MCF 10A (cell line): Measurements from ENCODE around the gene ANKFY1. TPM values are rescaled to one million over a fixed set of nuclear protein-coding genes. Genes with fewer than 3 reads are reported as not detected.
A peak's percentile ranks its signal among the peaks of the same experiment; 100 is the strongest.

ENCODE experiments used
- BruUV-seq: library from RNA; stranded (reverse); fragments of 400-500 nt; replicated peaks from 2 replicates; lab custom pipeline; 2021; lab: Mats Ljungman, UMichigan
- CTCF ChIA-PET: fragments of 300-600 bp; sonication (Branson Sonifier 250); formaldehyde crosslinking; extraction: SDS; loops from one replicate; lab custom pipeline; 2021; ENCODE audit warnings: antibody characterized with exemption, inconsistent platforms; lab: Yijun Ruan, JAX
- POLR2A ChIA-PET: fragments of 300-600, 350-650 bp; sonication (Branson Sonifier 250); formaldehyde crosslinking; extraction: SDS; loops from one replicate; lab custom pipeline; 2020; ENCODE audit warnings: antibody characterized with exemption, inconsistent platforms; lab: Yijun Ruan, JAX
- DNase-seq: peaks from one replicate; pipeline ENCODE4 v3.0.0-alpha.2; 2018; ENCODE audit not compliant: unreplicated experiment
- H3K27ac Mint-ChIP-seq: one replicate; pipeline ENCODE4 v1.8.0; 2022; ENCODE audit warnings: mild to moderate bottlenecking, low read depth, mixed read lengths; ENCODE audit not compliant: unreplicated experiment
- H3K27me3 Mint-ChIP-seq: one replicate; pipeline ENCODE4 v1.8.0; 2022; ENCODE audit warnings: mixed read lengths; ENCODE audit not compliant: insufficient read depth, unreplicated experiment
- H3K36me3 Mint-ChIP-seq: one replicate; pipeline ENCODE4 v1.8.0; 2022; ENCODE audit warnings: mild to moderate bottlenecking, moderate library complexity, mixed read lengths; ENCODE audit not compliant: insufficient read depth, unreplicated experiment
- H3K4me1 Mint-ChIP-seq: one replicate; pipeline ENCODE4 v1.8.0; 2022; ENCODE audit warnings: mixed read lengths; ENCODE audit not compliant: insufficient read depth, unreplicated experiment
- H3K4me3 Mint-ChIP-seq: one replicate; pipeline ENCODE4 v1.8.0; 2022; ENCODE audit warnings: mild to moderate bottlenecking, moderate library complexity, mixed read lengths; ENCODE audit not compliant: unreplicated experiment
- H3K9me3 Mint-ChIP-seq: one replicate; pipeline ENCODE4 v1.8.0; 2022; ENCODE audit warnings: mixed read lengths; ENCODE audit not compliant: unreplicated experiment
- intact Hi-C: fragments of 100-400 bp; cut with micrococcal nuclease; formaldehyde crosslinking; loops from 2 replicates; pipeline ENCODE4 v1.14.1; 2022
- total RNA-seq: library from RNA; stranded (reverse); gene quantifications from 2 replicates; pipeline ENCODE4 v1.2.3, GENCODE V29; 2022
- TF ChIP-seq, protein P1 (sequence below): fragments of 200-600 bp; IDR thresholded peaks from one replicate; pipeline ENCODE4 v1.8.0; 2022; ENCODE audit warnings: antibody characterized with exemption, mild to moderate bottlenecking; ENCODE audit not compliant: unreplicated experiment

The ANKFY1 gene
- total RNA-seq, 1 experiment from 2014 or later: 34.9 TPM

DNA sequence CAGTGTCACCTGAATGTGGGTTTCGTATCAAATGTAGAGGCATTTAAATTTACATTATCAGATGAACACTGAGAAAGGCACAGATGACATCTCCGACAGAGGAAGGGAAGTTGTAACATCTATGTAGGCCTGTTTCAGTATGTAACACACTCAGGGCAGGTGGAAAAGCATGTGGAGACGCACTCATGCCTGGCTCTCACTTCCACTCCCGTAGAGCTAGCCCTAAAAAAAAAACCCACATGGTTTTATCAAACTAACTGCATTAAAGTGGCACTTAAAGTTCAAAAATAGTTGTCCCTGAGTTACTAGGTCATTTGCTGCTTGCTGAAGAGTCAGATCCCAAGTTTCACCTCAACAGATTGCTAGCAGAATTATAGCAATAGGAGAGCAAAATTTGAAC lies 6.1 kb upstream of the ANKFY1 start:
- Mint-ChIP-seq H3K27ac (no peak overlapping the region), H3K4me3 (no peak overlapping the region), H3K36me3 (peaks cover 62% of the 10 kb centered on the region), H3K27me3 (no peaks in the 10 kb centered on the region), H3K4me1 (no peaks in the 10 kb centered on the region), H3K9me3 (no peaks in the 10 kb centered on the region)
- TF ChIP-seq, protein P1, sequence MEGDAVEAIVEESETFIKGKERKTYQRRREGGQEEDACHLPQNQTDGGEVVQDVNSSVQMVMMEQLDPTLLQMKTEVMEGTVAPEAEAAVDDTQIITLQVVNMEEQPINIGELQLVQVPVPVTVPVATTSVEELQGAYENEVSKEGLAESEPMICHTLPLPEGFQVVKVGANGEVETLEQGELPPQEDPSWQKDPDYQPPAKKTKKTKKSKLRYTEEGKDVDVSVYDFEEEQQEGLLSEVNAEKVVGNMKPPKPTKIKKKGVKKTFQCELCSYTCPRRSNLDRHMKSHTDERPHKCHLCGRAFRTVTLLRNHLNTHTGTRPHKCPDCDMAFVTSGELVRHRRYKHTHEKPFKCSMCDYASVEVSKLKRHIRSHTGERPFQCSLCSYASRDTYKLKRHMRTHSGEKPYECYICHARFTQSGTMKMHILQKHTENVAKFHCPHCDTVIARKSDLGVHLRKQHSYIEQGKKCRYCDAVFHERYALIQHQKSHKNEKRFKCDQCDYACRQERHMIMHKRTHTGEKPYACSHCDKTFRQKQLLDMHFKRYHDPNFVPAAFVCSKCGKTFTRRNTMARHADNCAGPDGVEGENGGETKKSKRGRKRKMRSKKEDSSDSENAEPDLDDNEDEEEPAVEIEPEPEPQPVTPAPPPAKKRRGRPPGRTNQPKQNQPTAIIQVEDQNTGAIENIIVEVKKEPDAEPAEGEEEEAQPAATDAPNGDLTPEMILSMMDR: no peak
- DNase-seq: no peak
- intact Hi-C loops: loop anchor here (10.0 kb wide), 1 partner anchor 95 kb away; the partner anchor contains the start of gene UBE2G1
- ChIA-PET POLR2A (no interaction called here), CTCF (no interaction called here)
- BruUV-seq: no TSS peak

DNA sequence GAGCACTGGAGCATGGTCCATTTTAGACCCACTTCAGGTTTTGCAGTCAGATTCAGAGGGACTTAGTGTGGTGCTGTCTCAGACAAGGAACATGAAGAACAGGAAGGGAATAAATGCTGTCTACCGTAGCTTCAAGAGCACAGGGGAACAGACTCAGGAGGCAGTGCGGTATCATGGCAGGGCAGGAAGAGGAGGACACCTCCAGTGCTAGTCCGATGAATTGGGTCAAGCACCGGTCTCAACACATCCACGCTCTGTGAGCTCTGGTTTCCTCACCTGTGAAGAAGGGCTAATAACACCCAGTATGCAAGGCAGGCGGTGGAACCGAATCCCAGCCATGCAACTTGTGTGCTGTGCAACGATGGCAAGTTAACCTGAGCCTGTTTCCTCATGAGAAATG lies 3.6 kb upstream of the ANKFY1 start:
- intact Hi-C loops: loop anchor here (10.0 kb wide), 1 partner anchor 97 kb away; the partner anchor contains the start of gene UBE2G1
- H3K9me3 Mint-ChIP-seq: no peaks in the 10 kb centered on the region
- ChIA-PET CTCF (interaction anchor here (0.9 to 1.7 kb wide), 3 partner anchors 14 to 49 kb away, joined by 3 to 4 read pairs (median 4); no protein-coding TSS in a partner anchor), POLR2A (interaction anchor here (0.5 to 0.7 kb wide), 2 partner anchors 52 to 1344 kb away, joined by 4 read pairs; no protein-coding TSS in a partner anchor)
- TF ChIP-seq, protein P1: no peak
- no peak overlapping the region for H3K4me3 Mint-ChIP-seq
- peaks cover 52% of the 10 kb centered on the region for H3K36me3 Mint-ChIP-seq
- no peak for DNase-seq
- no peaks in the 10 kb centered on the region for H3K27me3 Mint-ChIP-seq
- H3K4me1 Mint-ChIP-seq: peaks cover 15% of the 10 kb centered on the region
- no TSS peak for BruUV-seq
- no peak overlapping the region for H3K27ac Mint-ChIP-seq

DNA sequence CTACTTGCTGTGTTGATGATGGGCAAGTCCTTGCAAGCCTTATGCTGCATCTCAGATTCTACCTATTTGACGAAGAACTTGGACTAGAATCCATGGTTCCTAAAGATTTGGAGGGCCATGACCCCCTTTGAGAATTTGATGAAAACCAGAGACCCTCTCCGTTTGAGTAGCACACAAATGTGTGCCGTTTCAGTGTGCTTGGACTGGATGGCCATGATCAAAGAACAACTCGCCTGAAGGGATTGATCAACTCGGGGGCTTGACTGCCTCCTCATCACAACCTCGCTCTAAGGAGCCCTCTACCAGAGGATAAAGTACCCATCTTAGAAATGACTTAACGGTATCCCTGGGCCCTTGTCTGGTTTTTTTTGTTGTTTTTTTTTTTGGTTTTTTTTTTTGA lies 2.8 kb upstream of the ANKFY1 start:
- TF ChIP-seq, protein P1: no peak
- no TSS peak for BruUV-seq
- CTCF ChIA-PET: interaction anchor here (0.9 to 2.1 kb wide), 3 partner anchors 15 to 95 kb away, joined by 3 to 11 read pairs (median 3); no protein-coding TSS in a partner anchor
- no peak for DNase-seq
- H3K4me1 Mint-ChIP-seq: peaks cover 17% of the 10 kb centered on the region
- H3K9me3 Mint-ChIP-seq: no peaks in the 10 kb centered on the region
- intact Hi-C loops: loop anchor here (10.0 kb wide), 1 partner anchor 98 kb away; the partner anchor contains the start of gene UBE2G1
- POLR2A ChIA-PET: interaction anchor here (0.9 to 1.8 kb wide), 2 partner anchors 9 to 37 kb away, joined by 3 to 4 read pairs; no protein-coding TSS in a partner anchor
- no peaks in the 10 kb centered on the region for H3K27me3 Mint-ChIP-seq
- H3K36me3 Mint-ChIP-seq: peaks cover 45% of the 10 kb centered on the region
- H3K27ac Mint-ChIP-seq: no peak overlapping the region
- H3K4me3 Mint-ChIP-seq: no peak overlapping the region

DNA sequence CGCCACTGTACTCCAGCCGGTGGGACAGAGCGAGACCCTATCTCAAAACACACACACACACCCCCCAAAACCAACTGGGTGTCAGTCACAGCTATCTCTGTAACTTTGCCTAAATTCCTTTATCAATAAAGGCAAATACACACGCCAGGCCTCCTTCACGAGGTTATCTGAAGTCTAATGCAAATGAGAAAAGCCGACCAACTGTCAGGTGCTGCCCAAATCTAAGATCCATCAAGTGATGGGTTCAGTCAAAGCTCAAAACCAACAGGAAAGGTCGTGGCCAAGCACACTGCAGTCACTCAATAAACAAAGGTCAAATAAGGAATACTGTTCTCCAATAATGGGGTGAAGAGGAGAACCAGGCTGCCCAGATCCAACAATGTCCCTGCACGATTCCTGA lies 1.1 kb downstream of the ANKFY1 start:
- intact Hi-C loops: loop anchor here (5.0 to 10.0 kb wide), 2 partner anchors 45 to 102 kb away; partner anchors contain the start of gene UBE2G1
- no TSS peak for BruUV-seq
- Mint-ChIP-seq H3K27ac (peak overlapping the region; percentile 88), H3K9me3 (peaks cover 9% of the 10 kb centered on the region), H3K4me3 (peak overlapping the region; percentile 94), H3K36me3 (peaks cover 12% of the 10 kb centered on the region), H3K4me1 (peaks cover 18% of the 10 kb centered on the region), H3K27me3 (no peaks in the 10 kb centered on the region)
- no peak for DNase-seq
- TF ChIP-seq, protein P1: no peak
- ChIA-PET CTCF (interaction anchor here (0.6 to 2.4 kb wide), 4 partner anchors 13 to 96 kb away, joined by 3 to 13 read pairs (median 6); no protein-coding TSS in a partner anchor), POLR2A (interaction anchor here (0.8 to 6.8 kb wide), 11 partner anchors 8 to 121 kb away, joined by 3 to 82 read pairs (median 6); partner anchors contain the start of gene UBE2G1)
